CD4-positive, alpha-beta T cell treated with Interleukin-15 for 1 hour (primary cell): Measurements from ENCODE around the gene LEPR.

Source experiments
- DNase-seq: peaks from one replicate; pipeline ENCODE4 v3.0.0-alpha.2; 2020

The LEPR gene

DNA sequence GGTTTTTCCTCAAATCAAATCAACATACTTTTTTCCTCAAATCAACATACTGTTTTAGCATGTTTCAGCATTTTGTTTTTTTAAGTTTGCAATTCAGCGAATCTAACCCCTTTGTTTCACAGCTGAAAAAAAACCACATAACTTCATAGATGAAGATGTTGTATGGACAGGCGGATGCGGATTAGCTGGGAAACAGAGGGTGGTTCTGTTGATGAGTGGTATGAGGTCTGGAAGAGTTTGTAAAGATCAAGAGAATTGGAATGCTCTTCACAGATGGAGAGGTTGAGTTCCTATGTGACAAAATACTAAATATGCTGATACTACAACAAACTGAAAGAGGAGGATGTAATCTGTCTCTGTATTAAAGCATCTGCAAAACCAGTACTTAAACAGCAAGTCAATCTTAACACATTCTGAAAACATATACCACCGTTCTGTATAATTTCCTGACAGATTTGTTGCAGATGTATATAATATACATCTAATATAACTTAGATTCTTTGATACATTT is 10.6 kb upstream of the LEPR start:
- DNase-seq, result no peak

DNA sequence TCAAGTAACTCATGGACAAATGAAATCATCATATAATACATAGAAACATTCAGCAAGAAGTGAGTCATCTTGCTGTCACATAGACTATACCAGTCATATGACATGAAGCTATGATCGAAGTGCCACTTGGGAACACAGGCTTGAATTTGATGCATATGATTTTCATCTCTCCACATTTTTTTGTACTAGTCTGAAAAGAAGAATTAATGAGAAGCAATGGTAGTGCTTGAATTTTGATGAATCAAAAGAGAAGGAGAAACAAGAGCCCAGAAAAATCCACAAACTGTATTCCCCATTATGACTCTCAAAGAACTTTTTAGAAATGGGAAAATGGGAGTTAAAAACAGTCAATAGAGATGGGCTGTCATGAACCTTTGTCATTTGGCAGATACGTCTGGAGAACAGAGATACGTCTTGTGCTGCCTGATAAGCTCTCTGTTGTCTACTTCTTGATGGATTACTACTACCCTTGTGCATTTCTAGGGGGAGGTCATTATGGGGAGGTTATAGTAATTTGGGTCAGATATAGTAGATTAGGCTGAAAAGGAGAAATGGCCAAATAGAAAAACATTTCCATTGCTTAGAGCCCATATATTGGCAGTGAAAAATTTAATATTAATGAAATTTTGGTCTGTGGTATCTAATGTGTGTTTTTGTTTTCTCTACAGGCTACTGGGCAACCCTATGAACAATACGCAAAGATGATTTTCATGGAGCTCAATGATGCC is 8.0 kb upstream of the LEPR start:
- no peak for DNase-seq

DNA sequence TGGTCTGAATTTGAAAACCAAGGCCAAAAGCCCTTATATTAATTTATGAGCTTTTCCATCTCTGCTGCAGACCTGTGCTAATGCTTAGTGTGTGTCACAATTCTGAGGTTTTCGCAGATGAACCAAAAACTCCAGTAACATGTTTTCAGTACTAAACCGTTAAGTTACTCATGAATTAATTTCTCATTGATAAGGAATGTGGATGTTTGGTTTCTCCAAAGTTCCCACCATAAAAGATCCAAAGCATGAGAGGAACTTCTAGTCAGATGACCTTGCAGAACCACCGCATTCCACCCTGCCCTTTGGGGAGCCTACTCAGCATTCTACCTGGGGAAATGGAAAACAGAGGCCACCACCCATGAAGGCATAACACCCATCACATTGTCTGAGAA is 7.5 kb upstream of the LEPR start:
- DNase-seq, result no peak

DNA sequence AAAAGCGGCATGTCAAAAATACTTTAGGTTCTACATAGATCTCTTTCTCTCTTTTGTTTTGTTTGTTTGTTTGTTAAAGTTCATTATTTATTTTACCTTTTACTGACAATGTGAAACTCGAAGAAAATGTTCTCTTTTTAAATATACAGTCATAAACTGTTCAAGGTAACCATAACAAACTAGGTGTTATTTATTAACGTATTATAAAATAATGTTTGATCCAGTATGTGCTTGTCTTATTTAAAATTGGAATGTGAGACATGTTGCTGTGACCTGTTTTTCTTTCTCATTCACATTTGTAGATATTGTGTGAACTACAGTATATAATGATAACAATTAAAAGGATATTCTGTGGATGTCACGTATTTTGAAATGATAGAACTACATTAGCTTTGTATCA is 5.9 kb upstream of the LEPR start:
- DNase-seq, result no peak

DNA sequence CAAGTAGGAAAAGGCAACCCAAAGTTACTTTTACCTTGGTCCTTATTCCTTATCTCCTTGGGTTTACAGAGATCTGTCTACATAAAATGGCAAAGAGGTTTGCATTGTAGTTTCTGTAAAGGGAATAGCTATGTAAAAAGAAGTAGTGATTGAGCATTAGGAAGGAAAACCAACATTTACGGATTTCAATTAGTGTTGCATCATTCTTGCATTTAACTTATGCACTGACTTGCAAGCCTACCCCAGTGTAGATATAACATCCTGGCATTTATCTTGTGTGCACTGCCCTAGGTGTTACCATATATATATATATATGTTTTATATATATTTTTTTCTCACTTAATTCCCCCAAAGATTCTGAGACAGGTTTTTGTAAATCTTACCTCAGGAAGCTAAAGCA is 3.7 kb upstream of the LEPR start:
- DNase-seq, result no peak

DNA sequence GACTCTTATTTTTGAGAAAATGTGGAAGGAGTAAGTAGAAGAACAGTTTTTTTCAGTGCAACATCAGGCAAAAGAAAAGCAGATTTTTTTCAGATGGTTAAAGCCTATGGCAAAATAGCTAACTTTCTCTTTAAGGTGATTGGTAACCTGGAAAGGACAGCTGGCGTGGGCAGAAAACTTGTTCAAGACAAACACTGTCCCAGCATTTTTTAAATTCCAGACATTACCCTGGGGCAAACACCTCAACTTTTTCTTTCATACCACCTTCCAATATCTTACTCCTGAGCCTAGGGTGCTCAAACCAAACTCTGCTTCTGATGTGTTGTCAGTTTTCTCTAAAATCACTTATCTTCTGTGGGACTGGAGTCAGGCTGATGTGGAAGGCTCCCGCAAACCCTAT is 2.7 kb upstream of the LEPR start:
- DNase-seq, result no peak

DNA sequence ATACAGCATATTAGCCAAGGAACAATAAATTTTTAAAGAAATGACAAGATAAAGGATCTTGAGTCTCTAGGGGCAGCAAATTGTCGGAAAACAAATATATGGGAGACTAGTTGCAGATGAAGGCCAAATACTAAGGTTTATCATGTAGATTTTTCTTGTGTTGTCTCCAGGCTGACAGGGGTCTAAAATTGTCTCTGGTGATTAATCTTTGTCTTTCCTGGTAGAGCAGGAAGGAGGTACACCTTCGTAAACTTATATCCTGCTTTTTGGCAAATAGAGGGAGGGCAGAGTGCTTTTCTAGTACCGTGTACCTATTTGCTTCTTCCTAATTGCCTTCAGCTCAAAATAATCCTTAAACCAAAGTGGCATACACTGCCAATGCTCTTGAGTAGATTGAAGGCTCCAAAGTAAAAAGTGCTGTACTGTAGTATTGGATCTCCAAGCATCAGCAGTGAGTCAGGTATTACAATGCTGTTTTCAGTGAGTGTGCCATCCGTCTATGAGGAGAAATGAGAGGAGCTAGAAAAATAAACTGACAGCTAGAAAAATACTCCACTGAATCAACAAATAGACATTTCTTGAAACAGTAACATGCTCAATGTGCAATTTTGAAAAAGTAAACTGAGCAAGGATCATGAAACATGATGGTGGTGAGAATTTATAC is 1.8 kb upstream of the LEPR start:
- no peak for DNase-seq

DNA sequence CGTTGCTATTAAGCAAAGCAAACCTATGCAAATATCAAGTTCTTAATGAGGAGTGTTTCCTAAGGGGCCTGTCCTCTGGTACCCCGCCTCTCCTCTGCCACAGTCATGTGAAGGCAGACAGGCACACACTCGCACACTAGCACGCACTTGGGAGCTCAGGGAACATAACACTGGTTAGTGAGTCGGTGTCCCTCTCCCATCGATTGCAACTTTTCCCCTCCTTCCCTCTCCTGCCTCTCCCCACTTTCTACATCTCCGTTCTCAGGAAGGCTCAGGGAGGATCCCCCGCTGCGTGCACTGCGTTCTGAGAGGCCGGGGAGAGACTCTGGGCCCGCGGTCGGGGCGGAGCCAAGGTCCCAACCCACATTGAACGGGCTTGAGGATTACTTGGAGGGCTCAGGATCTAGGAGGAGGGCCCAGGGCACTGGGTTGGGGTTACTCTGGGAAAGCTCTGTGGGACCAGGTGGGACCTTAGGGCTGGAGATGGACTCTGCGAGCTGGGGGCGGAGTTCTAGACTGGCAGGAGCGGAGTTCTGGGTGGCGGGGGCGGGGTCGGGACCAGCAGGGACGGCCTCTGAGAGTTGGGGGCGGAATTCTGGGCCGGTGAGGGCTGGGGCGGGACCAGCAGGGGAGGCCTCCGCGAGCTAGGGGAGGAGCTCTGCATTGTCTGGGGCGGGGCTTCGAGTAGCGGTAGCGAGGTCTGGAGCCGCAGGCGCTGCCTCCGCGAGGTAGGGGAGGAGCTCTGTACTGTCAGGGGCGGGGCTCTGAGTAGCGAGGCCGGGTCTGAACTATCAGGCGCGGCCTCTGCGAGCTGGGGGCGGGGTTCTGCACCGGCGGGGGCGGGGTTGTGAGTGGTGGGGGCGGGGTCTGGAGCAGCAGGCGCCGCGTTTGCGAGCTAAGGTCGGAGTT is 533 bp upstream of the LEPR start:
- peak; percentile 98 for DNase-seq

DNA sequence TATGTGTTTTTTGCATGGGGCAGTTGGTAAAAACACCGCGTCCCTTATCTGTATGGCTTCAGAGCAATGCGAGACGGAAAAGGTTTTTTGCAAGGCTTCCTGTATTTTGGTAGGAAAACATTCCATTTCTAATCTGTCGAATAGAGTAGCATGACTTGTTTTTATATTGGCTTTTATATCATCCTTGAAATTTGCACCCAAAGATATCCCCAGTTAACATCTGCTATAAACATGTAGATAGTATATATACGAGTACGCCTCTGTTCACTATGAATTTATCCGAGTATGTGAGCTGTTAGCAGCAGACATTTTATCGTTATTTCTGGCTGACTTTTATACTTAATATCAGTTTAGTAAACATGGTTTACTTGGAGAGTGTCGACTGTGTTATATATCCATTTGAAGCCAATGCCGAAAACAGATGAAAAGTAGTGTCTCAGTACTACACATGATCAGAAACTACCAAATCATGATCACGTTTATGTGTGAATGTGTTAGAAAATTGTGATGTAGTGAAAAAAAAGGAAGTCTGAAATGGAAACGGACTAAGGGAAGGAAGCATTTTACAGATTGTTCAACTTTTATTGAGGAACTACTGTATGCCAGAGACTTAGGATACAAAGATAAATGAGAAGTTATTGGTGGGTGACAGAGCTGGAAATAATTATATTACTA is 1.0 kb downstream of the LEPR start:
- no peak for DNase-seq

DNA sequence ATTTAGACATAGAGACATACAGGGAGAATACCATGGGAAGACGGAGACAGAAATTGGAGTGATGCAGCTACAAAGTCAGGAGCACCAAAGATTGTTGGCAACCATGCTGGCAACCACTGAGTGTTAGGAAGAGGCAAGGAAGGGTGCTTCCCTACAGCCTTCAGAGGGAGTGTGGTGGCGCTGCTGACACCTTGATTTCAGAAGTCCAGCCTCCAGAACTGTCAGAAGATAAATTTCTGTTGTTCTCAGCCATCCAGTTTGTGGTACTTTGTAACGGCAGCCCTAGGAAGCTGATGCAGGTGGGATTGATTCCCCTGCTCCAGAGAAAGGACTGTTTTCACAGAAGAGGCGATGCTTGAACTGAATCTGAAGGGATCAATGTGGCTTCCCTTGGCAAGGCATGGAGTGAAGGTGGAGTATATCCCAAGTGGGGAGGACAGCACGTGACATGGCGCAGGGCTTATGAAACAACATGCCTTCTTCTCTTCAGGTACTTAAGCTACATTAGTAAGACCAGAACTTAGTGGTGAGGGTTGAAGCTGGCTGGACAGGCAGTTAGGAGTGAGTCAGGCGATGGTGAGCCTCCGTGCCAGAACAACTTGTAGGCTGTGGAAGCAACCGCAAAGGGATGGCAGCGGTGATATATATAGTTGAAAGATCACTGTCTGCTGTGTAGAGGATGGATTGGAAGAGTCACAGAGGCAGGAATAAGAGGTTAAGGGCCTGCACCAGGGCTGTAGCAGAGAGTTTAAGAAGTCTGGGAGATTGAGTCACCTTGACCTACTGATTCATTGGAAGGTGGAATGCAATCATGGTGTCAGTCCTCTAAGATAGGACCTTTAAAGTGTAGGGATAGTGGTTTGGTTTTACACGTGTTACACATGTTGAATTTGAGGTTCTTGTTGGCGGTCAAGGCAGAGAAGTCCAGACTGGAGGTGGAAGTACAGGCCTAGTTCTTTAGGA is 2.1 kb downstream of the LEPR start:
- no peak for DNase-seq

DNA sequence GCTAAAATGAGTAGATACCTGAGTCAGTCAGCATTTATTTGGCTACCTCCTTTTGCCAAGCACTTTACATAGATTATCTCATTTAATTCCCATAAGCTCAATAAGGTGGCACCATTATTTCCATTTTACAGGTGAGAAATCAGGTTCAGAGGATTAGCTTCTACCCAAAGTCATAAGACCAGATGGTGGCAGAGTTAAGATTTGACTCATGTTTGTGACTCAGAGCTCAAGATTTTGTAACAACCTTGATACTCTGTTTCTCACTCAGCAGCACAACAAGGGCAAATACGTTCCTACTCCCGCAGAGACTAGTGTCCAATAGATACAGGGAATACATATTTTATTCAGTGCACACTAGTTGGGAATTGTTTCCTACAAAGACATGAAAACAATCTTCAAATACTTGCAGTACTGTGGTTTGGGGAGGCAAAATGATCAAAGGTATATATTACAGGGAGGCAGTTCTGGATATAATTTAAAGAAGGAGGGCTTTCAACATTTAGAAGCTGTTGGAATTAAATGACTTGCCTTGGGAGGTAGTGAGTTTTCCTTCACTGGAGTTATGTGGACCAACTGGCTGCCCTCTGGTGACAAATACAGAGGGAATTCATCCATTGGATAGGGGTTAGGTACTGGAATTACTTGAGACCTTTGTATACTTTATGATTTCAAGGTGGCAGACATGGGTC is 3.6 kb downstream of the LEPR start:
- no peak for DNase-seq

DNA sequence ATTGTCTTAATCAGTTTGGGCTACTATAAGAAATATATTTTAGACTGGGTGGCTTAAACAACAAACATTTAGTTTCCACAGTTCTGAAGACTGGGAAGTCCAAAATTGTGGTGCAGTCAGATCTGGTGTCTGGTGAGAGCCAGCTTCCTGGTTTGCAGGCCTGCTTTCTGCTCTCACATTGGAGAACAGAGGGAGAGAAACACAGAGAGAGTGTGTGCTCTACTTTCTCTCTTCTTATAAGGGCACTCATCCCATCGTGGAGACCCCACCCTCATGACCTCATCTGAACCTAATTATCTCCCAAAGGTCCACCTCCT is 4.1 kb downstream of the LEPR start:
- DNase-seq, result no peak

DNA sequence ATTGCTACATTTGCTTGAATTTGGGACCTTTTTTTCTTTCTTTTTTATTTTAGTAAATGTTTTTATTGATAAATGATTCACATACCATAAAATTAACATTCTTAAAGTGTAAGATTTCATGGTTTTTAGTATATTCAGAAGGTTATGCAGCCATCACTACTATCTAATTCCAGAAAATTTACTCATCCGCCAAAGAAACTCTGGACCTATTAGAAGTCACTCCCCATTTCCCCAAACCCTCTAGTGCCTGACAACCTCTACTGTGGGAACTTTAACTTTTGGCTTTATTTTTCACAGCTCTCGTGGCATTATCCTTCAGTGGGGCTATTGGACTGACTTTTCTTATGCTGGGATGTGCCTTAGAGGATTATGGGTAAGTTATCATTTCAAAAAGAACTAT is 4.5 kb downstream of the LEPR start:
- DNase-seq, result no peak

DNA sequence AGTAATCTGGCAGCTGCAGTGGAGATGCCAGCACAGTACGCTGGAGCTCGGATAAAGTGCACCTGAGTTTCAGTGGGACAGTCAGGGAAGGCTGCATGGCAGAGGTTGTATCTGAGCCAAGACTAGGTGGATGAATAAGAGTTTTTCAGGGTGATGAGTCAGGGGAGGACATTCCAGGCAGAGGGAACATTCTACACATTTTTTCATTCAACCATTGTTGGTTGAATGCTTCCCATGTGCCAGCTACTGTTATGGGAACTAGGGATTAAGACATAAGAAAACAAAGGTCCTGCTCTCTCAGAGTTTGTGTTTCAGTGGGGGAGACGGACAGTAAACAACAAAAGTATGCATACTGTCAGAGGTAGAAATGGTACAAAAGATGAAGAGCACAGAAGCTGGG is 5.2 kb downstream of the LEPR start:
- no peak for DNase-seq

DNA sequence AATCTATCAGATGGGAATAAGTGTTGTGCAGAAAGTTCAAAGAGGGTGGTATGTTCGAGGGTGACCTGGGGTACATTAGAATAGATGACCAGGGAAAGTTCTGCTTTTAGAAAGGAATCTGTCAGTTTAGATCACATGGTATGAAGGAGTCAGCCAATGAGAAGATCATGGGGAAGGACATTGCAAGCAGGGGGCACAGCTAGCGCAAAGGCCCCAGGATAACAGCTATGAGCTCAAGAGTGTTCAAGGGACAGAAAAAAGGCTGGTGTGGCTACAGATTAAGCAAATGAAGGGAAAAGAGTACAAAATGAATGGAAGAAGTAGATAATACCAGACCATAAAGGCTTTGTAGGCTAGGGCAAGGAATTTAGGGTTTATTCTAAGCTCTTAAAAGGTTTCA is 8.6 kb downstream of the LEPR start:
- DNase-seq, result no peak

DNA sequence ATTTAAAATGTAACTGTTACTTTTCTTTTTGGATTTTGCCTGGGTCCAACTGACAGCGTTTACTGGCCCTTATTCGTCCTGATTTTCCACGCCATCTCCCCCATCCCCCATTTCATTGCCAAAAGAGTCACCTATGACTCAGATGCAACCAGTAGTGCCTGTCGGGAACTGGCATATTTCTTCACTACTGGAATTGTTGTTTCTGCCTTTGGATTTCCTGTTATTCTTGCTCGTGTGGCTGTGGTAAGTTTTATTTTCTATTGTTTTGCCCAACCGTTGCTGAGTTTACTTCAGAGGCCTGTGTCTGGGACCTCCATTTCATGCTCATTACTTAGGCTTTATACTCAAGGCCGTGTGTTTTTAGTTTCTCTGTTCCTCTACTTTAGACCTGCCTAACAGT is 9.3 kb downstream of the LEPR start:
- DNase-seq, result no peak

DNA sequence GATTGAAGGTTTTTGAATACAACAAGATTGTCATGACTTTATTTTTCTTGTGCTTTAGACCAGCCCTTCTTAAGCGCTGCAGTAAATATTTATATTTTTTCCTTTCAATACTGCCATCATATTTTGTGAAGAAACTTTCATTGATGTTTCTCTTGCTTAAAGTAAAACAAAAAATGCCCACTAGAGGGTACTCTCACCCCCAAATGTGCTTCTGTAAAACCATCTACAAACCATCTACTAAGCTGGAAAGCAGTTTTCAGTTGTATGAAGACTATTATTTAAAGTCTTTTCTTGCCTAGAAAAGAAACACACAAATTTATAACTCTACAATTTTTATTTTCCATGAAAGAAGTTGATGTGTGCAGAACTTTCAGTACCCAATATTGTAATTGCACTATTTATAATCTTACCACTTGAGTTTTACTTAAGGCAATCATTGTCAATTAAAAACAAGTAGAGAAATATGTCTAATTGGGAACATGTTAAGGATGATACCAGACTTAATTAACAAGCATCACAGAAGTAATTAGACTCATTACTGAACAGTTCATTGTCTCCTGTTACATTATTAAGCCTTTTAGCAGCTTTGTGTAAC is 10.7 kb downstream of the LEPR start:
- DNase-seq, result no peak

DNA sequence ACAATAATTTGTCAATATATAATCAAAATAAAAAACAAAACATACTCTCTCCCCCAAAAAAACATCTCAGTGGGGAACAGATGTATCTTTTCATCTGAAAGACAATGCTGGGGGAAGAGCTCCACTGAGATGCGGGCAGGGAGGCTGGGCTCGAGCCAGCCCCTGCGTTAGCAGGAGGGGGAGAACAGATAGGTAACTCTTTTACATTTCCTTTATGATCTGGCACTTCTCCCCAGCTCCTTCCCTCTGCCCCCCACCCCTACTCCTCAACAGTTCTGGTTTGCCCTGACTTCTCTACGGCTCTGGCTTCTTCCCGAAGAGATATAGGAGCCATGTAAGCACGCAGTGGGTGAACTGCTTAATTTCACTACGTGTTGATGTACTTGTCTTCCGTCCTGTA is 12.4 kb downstream of the LEPR start:
- DNase-seq, result no peak

DNA sequence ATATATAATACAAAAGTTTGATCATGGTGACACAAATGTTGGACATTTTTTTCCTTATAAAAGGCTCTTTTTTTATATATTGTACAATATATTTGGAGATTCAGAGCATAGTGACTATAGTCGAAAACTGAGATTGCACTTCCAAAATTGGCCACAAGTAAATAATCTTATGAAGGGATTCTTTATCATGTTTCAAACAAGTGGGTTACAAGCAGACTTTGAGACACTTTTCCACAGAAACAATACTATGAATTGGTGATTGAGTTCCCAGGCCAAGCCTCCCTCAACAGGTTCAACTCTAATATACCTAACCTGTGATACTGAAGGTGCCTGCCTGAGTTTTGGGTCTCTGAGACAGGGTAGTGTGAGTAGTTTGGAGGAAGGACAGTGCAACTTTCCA is 13.8 kb downstream of the LEPR start:
- no peak for DNase-seq

DNA sequence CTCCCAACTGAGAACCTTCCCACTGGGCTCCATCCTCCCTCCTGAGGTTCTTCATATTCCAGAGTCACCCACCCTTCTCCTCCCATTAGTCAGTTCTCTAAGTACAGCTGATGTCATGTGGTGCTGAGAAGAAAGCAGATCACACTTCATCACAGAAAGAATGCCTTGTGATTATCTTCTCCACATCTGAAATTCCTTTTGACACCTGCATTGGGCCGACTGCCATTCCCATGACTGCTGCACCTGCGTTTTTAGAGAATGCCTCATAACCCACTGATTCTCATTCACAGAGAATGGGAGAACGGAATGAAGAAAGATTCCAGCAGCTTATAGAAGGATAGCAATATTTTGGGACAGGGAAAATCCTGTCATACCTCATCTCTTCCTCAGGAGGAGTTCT is 14.3 kb downstream of the LEPR start:
- DNase-seq, result no peak

DNA sequence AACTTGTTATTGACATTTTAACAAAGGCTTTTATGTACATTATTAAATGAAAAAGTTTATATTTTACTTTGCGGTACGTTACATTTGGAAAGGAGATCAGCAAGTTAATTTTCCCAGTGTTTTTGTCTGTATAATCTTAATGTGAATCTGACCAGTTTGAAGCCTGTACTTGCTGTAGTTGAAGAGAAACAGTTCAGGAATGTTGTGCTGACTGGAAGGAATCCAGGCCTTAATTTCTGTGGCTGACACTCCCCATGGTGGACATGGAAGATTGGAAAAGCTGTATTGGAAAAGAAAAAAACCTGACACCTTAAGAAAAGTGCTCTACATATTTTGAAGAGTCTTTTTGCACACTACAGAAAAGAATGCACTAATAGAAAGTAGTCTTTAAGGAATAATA is 15.5 kb downstream of the LEPR start:
- no peak for DNase-seq
